Measurements from ENCODE around the gene CELA1.
"Not testable (repeated sequence)": the region's sequence is repeated elsewhere in the genome, so short reads cannot be mapped to it uniquely, and the experiment has no call there.

CELA1 gene

GRCh38 chr12:51339750-51340149 lies 6.7 kb downstream of the CELA1 start:
- no peak overlapping the region for H3K4me3 ChIP-seq (ENCODE audit: low read depth, low read length)
- TF ChIP-seq, protein P1, sequence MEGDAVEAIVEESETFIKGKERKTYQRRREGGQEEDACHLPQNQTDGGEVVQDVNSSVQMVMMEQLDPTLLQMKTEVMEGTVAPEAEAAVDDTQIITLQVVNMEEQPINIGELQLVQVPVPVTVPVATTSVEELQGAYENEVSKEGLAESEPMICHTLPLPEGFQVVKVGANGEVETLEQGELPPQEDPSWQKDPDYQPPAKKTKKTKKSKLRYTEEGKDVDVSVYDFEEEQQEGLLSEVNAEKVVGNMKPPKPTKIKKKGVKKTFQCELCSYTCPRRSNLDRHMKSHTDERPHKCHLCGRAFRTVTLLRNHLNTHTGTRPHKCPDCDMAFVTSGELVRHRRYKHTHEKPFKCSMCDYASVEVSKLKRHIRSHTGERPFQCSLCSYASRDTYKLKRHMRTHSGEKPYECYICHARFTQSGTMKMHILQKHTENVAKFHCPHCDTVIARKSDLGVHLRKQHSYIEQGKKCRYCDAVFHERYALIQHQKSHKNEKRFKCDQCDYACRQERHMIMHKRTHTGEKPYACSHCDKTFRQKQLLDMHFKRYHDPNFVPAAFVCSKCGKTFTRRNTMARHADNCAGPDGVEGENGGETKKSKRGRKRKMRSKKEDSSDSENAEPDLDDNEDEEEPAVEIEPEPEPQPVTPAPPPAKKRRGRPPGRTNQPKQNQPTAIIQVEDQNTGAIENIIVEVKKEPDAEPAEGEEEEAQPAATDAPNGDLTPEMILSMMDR (IDR thresholded peaks at IDR 0.05; ENCODE audit: low read depth, low read length) = no peak

GRCh38 chr12:51337336-51337735 lies 9.1 kb downstream of the CELA1 start:
- H3K4me3 ChIP-seq (ENCODE audit: low read depth, low read length) = not testable (repeated sequence)

- TF ChIP-seq, protein P1 (IDR thresholded peaks at IDR 0.05; ENCODE audit: low read depth, low read length) = no peak
Observed at GRCh38 chr12:51335931-51336330, 10.5 kb downstream of the CELA1 start.

DNA sequence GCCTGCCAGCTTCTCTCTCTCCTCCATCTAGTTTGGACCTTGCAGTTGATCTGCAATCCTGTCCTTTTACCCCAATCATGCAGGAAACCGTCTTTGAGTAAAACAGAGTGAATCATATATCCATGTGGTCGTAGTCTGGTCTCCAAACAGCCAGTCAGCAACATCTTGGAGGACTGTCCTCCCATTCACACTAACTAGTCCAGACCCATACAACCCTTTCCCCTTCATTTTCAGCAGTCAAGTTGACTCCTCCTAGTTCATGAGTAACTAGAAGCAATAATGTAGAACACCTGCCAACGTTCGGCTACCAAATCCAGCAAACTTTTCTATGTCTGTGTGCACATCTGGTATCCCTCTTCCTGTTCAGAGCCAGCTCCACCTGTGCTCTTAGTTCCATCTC lies 11.7 kb downstream of the CELA1 start:
- H3K4me3 ChIP-seq (ENCODE audit: low read depth, low read length) = no peak overlapping the region
- TF ChIP-seq, protein P1 (IDR thresholded peaks at IDR 0.05; ENCODE audit: low read depth, low read length) = no peak

More at GRCh38 chr12:51335931-51336330, 10.5 kb downstream of the CELA1 start:
- no peak overlapping the region for H3K4me3 ChIP-seq (ENCODE audit: low read depth, low read length)

DNA sequence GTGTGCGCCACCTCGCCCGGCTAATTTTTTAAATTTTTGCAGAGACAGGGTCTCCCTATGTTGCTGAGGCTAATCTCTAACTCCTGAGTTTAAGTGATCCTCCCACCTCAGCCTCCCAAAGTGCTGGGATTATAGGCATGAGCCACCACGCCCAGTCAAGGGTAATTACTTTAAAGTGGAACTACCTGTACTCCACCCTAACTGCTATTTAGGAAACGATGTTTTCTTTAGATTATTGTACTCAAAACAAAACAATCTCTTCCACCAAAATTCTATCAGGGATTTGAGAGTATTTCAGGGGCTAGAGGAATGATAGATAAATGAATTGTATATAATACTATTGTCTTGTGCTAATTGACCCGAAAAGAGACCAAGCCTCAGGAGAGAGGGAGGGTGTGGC lies 12.9 kb downstream of the CELA1 start:
- TF ChIP-seq, protein P1 (IDR thresholded peaks at IDR 0.05; ENCODE audit: low read depth, low read length) = no peak
- H3K4me3 ChIP-seq (ENCODE audit: low read depth, low read length) = no peak overlapping the region

DNA sequence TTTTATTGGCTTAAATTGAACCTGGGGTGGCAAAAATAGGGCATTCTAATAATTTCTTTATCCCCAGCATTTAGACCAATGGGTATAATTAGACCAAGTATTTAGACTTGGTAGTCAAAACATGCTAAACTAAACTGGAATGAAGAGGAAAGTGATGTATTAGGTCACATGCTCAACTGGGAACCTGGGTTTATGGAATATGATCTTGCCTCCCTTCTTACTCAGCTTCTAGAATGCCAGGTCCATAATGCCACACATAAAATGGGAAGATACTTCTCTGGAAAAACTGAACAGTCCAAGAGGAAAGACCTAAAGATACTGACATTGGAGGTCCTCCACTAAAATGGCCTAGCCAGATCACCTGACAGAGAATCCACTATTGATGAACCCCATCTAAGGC lies 16.3 kb downstream of the CELA1 start:
- no peak overlapping the region for H3K4me3 ChIP-seq (ENCODE audit: low read depth, low read length)
- TF ChIP-seq, protein P1 (IDR thresholded peaks at IDR 0.05; ENCODE audit: low read depth, low read length) = no peak

DNA sequence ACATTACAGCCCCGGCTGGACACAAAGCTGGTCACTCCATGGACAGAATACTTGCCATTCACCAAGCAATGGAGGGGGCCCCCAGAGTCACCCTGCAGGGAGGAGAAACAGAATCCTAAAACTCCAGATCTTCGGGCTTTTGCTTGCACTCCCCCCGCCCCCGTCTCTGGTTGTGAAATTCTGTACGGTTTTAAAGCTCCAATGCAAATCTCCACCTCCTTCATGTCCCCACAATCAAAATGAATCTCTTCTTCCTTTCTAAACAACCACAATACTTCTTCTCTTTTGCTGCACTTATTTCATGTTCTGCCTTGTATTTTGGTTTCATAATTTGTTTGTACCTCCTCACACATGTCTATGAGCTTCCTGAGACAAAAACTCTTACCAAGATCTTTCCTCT lies 16.7 kb downstream of the CELA1 start:
- TF ChIP-seq, protein P1 (IDR thresholded peaks at IDR 0.05; ENCODE audit: low read depth, low read length) = no peak
- no peak overlapping the region for H3K4me3 ChIP-seq (ENCODE audit: low read depth, low read length)

DNA sequence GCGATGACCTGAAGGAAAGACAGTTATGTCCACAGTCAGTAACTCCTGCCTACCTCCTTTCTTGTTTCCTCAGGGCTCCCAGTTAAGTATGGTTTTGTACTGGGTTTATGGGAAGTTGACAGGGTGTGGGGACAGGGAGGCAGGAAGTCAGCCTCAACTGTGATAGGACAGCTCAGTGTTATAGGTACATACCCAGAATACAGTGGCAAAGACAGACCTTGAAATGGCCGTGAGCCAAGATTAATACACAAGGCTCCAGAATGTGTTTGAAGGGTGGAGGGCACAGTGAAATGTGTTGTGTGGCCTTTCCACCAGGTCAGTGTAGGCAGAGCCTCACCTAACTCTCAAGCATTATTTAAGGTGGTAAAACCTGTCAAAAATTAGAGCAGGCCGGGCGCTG lies 17.9 kb downstream of the CELA1 start:
- no peak overlapping the region for H3K4me3 ChIP-seq (ENCODE audit: low read depth, low read length)
- TF ChIP-seq, protein P1 (IDR thresholded peaks at IDR 0.05; ENCODE audit: low read depth, low read length) = no peak

Measured in WI38 (cell line).